Fibroblast of mammary gland (primary cell): ENCODE results near the gene AEN.
"Not testable (repeated sequence)": the region's sequence is repeated elsewhere in the genome, so short reads cannot be mapped to it uniquely, and the experiment has no call there.

Source experiments
- DNase-seq: peaks from one replicate; pipeline ENCODE4 v3.0.0-alpha.2; 2010; ENCODE audit warnings: low read depth
- H3K4me3 ChIP-seq: 2 replicates; pipeline ENCODE4 v1.5.1; 2011; ENCODE audit warnings: low read depth, mild to moderate bottlenecking, low read length, moderate library complexity; ENCODE audit not compliant: control insufficient read depth
- TF ChIP-seq, protein P1 (sequence below): conservative IDR thresholded peaks from 2 replicates; pipeline ENCODE4 v1.5.1; 2011; ENCODE audit warnings: low read depth, low read length, inconsistent platforms; ENCODE audit not compliant: control insufficient read depth, insufficient read depth

Gene AEN

GRCh38 chr15:88637436-88637835 lies 16.3 kb downstream of the AEN start:
- TF ChIP-seq, protein P1, sequence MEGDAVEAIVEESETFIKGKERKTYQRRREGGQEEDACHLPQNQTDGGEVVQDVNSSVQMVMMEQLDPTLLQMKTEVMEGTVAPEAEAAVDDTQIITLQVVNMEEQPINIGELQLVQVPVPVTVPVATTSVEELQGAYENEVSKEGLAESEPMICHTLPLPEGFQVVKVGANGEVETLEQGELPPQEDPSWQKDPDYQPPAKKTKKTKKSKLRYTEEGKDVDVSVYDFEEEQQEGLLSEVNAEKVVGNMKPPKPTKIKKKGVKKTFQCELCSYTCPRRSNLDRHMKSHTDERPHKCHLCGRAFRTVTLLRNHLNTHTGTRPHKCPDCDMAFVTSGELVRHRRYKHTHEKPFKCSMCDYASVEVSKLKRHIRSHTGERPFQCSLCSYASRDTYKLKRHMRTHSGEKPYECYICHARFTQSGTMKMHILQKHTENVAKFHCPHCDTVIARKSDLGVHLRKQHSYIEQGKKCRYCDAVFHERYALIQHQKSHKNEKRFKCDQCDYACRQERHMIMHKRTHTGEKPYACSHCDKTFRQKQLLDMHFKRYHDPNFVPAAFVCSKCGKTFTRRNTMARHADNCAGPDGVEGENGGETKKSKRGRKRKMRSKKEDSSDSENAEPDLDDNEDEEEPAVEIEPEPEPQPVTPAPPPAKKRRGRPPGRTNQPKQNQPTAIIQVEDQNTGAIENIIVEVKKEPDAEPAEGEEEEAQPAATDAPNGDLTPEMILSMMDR: no peak
- no peak for DNase-seq
- H3K4me3 ChIP-seq: no peak overlapping the region

- DNase-seq: no peak
- H3K4me3 ChIP-seq: peak overlapping the region; percentile 47
- TF ChIP-seq, protein P1: no peak
Measured at GRCh38 chr15:88637841-88638625, 16.9 kb downstream of the AEN start.

GRCh38 chr15:88638626-88639372 lies 17.7 kb downstream of the AEN start, which contains the start of gene ISG20:
Gene ISG20 (plus strand): TSS chr15:88639016. CDS start chr15:88639367, 351 bp downstream.
- TF ChIP-seq, protein P1: peak; percentile 32
- DNase-seq: peak; percentile 98
- H3K4me3 ChIP-seq: peak within 1 kb of the TSS; percentile 47

GRCh38 chr15:88641959-88642452 lies 20.9 kb downstream of the AEN start:
- TF ChIP-seq, protein P1: no peak
- no peak for DNase-seq
- no peak overlapping the region for H3K4me3 ChIP-seq

DNA sequence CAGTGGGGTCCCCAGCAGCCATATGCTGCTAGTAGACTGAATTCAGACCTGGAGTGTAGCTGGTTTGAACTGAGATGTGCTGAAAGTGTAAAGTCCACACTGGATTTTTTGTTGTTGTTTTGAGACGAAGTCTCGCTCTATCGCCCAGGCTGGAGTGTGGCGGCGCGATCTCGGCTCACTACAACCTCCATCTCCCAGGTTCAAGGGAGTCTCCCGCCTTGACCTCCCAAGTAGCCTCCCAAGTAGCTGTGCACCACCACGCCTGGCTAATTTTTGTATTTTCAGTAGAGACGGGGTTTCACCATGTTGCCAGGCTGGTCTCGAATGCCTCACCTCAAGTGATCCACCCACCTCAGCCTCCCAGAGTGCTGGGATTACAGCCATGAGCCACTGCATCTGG lies 21.4 kb downstream of the AEN start:
- H3K4me3 ChIP-seq, DNase-seq: not testable (repeated sequence)

DNA sequence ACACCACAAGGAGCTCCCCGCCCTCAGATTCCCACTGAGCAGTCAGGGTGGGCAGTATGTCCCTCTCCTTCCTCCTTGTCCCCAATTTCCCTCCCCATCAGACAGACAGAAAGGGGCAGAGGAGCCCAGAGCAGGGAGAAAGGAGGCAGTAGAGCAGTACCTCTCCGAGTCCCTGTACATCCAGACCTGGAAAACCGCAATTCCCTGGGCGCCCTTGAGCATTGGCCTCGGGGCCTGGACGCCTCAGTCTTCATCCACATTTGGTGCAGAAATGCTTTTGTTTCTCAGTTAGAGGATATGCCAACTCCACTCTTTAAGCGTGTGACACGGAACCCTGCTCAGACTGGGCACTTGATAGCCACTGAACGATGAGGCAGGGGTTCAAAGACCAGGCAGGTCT lies 23.6 kb downstream of the AEN start:
- no peak overlapping the region for H3K4me3 ChIP-seq
- TF ChIP-seq, protein P1: no peak
- no peak for DNase-seq
